Measurements from ENCODE around the gene TAS2R50. TPM values are rescaled to one million over a fixed set of nuclear protein-coding genes. Genes with fewer than 3 reads are reported as not detected.

Gene TAS2R50
- total and polyA plus RNA-seq, 9 of the 15 experiments (the other 6 are each of a cell fraction or from before 2014, with no cell fraction given): 0.06 to 1.3 (median 0.42) TPM; not detected in 3

DNA sequence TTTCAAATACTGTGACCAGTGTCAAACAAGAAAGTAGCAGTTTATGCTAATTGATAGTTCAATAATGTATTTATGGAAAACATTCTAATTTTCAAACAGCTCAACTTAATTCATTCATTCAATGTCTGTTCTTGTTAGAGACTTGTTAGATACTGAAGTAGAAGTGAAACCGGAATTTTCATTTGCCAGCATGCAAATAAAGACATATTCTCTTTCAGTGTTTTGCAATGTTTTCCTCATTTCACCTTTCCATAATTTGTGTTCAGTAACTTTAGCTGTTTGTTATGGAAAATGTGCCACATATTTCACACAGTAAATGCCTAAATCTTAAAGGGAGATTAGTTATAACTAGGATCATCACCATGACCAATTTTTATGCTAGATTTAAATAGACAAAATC is 21.2 kb downstream of the TAS2R50 start (continued):
- TF ChIP-seq UBTF (IDR thresholded peaks at IDR 0.05; ENCODE audit: borderline replicate concordance in 1 of 2, low read depth in 2 of 2, low read length in 2 of 2) (no peak), POLR2G (IDR thresholded peaks at IDR 0.05; ENCODE audit: low read depth, low read length) (no peak), SNIP1 (IDR thresholded peaks at IDR 0.05; ENCODE audit: low read depth) (no peak), CC2D1A (IDR thresholded peaks at IDR 0.05) (no peak)

DNA sequence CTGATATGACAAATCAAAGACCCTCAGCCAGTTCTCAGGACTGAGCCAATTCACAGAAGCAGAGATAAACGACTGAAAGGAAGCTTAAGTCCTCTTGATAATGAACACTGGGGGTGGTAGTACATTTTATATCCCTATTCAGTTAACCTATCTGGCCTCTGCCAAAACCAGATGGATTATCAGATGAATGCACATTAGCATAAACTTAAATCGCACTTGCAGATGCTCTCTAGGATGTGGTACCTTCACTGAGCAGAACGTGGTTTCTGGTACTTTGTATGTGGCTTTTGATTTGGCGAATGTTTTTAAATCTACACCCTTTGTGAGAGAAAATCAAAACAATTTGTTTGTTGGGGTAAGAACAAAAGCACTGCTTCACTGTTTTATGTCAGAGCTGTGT is 26.5 kb downstream of the TAS2R50 start:
- CTCF ChIA-PET (ENCODE audit: low intra/inter-chr PET ratio): no interaction called here
- H3K4me2 ChIP-seq (ENCODE audit: insufficient read depth, low read length): no peak overlapping the region
- H3K27me3 ChIP-seq (ENCODE audit: control insufficient read depth in 2 of 2, insufficient read depth in 2 of 2, low read length in 2 of 2): no peaks in the 10 kb centered on the region
- ATAC-seq (no peak), FAIRE-seq (peak; percentile 35), DNase-seq (ENCODE audit: extremely low read depth in 1 of 4, low spot score in 3 of 4) (no peak)
- no peak overlapping the region for H3K27ac ChIP-seq (ENCODE audit: extremely low read depth, low read depth, low read length)
- no peaks in the 10 kb centered on the region for H4K20me1 ChIP-seq (replicated peaks; ENCODE audit: control insufficient read depth, insufficient read depth, low read length)
- 22% methylated on average over 3 of the region's 4 CpGs for WGBS (ENCODE audit: insufficient coverage, low coverage, missing lambda C conversion rate)
- no peaks in the 10 kb centered on the region for H3K4me1 ChIP-seq (replicated peaks in 1 of 2; ENCODE audit: control insufficient read depth in 2 of 2, insufficient read depth in 2 of 2, low read length in 2 of 2)
- intact Hi-C loops (cut with micrococcal nuclease): no loop called here
- no peaks in the 10 kb centered on the region for H3K36me3 ChIP-seq (ENCODE audit: control insufficient read depth, insufficient read depth, low read length)
- POLR2A ChIA-PET: no interaction called here
- H3K9me1 ChIP-seq (ENCODE audit: control insufficient read depth, insufficient read depth, low read length): no peaks in the 10 kb centered on the region
- no TSS peak for BruUV-seq (replicated peaks)
- in situ Hi-C loops (cut with MboI): no loop called here
- H3K9me3 ChIP-seq (replicated peaks; ENCODE audit: control insufficient read depth, insufficient read depth, low read depth, low read length): no peaks in the 10 kb centered on the region
- no peaks in the 10 kb centered on the region for H3K79me2 ChIP-seq (ENCODE audit: control insufficient read depth, insufficient read depth, low read length)
- no peak overlapping the region for H3K4me3 ChIP-seq
- no peak overlapping the region for H2AFZ ChIP-seq (ENCODE audit: low read depth, low read length)
- H3K9ac ChIP-seq (ENCODE audit: insufficient read depth in 1 of 2, low read depth in 2 of 2, low read length in 2 of 2): no peak overlapping the region
- no peak for TF ChIP-seq SIRT6 (IDR thresholded peaks at IDR 0.05; ENCODE audit: low read depth, low read length)
- TF ChIP-seq MYC (IDR thresholded peaks at IDR 0.05; ENCODE audit: low read depth, low read length): no peak
- TF ChIP-seq MYC (CRISPR knock-in tag; IDR thresholded peaks at IDR 0.05; ENCODE audit: borderline replicate concordance, low read depth): no peak
- TF ChIP-seq ZFX (CRISPR knock-in tag; IDR thresholded peaks at IDR 0.05): no peak
- TF ChIP-seq, protein P1, sequence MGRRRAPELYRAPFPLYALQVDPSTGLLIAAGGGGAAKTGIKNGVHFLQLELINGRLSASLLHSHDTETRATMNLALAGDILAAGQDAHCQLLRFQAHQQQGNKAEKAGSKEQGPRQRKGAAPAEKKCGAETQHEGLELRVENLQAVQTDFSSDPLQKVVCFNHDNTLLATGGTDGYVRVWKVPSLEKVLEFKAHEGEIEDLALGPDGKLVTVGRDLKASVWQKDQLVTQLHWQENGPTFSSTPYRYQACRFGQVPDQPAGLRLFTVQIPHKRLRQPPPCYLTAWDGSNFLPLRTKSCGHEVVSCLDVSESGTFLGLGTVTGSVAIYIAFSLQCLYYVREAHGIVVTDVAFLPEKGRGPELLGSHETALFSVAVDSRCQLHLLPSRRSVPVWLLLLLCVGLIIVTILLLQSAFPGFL (CRISPR knock-in tag; IDR thresholded peaks at IDR 0.05): no peak
- TF ChIP-seq KDM1A (IDR thresholded peaks at IDR 0.05): 0 out of 4 replicates have a peak, but pooled peaks of 1 of the 2 experiments have one; percentile 13
- no peak for TF ChIP-seq ZNF12 (CRISPR knock-in tag; IDR thresholded peaks at IDR 0.05)
- no peak for TF ChIP-seq RBM39 (optimal IDR thresholded peaks at IDR 0.05; ENCODE audit: low read depth, low read length)
- no peak for TF ChIP-seq ESRRA (IDR thresholded peaks at IDR 0.05; ENCODE audit: borderline replicate concordance, low read depth)
- no peak for TF ChIP-seq CAMTA2 (CRISPR knock-in tag; conservative IDR thresholded peaks at IDR 0.05)
- TF ChIP-seq ETS1 (conservative IDR thresholded peaks at IDR 0.05; ENCODE audit: control insufficient read depth, low read depth, low read length): no peak
- TF ChIP-seq ZNF282 (CRISPR knock-in tag; IDR thresholded peaks at IDR 0.05): no peak
- TF ChIP-seq CBFA2T3 (IDR thresholded peaks at IDR 0.05): 0 out of 2 replicates have a peak, but pooled peaks have one; percentile 20
- TF ChIP-seq HCFC1 (IDR thresholded peaks at IDR 0.05; ENCODE audit: low read depth, low read length): no peak
- no peak for TF ChIP-seq ZSCAN32 (CRISPR knock-in tag; IDR thresholded peaks at IDR 0.05)
- TF ChIP-seq NCOA2 (IDR thresholded peaks at IDR 0.05; ENCODE audit: partially characterized antibody in 2 of 2): no peak
